IPS-20b (cell line): Measurements from ENCODE around the gene RCAN3.

Source experiments
- H3K27ac ChIP-seq: one replicate; pipeline ENCODE4 v1.5.1; 2013; ENCODE audit warnings: low read length
- H3K27me3 ChIP-seq: 2 replicates; pipeline ENCODE4 v1.6.1; 2013; ENCODE audit warnings: mild to moderate bottlenecking, low read length, inconsistent platforms; ENCODE audit not compliant: insufficient read depth
- H3K36me3 ChIP-seq: 2 replicates; pipeline ENCODE4 v1.6.1; 2013; ENCODE audit warnings: low read depth, mild to moderate bottlenecking, inconsistent platforms, low read length, moderate library complexity; ENCODE audit not compliant: insufficient read depth
- H3K4me1 ChIP-seq: 2 replicates; pipeline ENCODE4 v1.6.1; 2013; ENCODE audit warnings: mild to moderate bottlenecking, control low read depth, inconsistent platforms, low read length, moderate library complexity; ENCODE audit not compliant: insufficient read depth
- H3K4me3 ChIP-seq: 2 replicates; pipeline ENCODE4 v1.5.1; 2013; ENCODE audit warnings: mild to moderate bottlenecking, low read length, inconsistent platforms
- H3K9ac ChIP-seq: 2 replicates; pipeline ENCODE4 v1.6.1; 2013; ENCODE audit warnings: low read depth, mild to moderate bottlenecking, inconsistent platforms, low read length, moderate library complexity
- H3K9me3 ChIP-seq: 2 replicates; pipeline ENCODE4 v1.6.1; 2013; ENCODE audit warnings: mild to moderate bottlenecking, low read depth, low read length, inconsistent platforms; ENCODE audit not compliant: insufficient read depth

Gene RCAN3

GRCh38 chr1:24568475-24568874 lies 65.8 kb downstream of the RCAN3 start:
- Histone ChIP-seq H3K27me3 (no peaks in the 10 kb centered on the region), H3K36me3 (no peaks in the 10 kb centered on the region), H3K27ac (no peak overlapping the region), H3K9ac (no peak overlapping the region), H3K9me3 (no peaks in the 10 kb centered on the region), H3K4me1 (0 out of 2 replicates have a peak, but pooled peaks cover 3% of the 10 kb centered on the region), H3K4me3 (no peak overlapping the region)

- no peaks in the 10 kb centered on the region for H3K27me3 ChIP-seq
- H3K4me3 ChIP-seq, result no peak overlapping the region
- no peak overlapping the region for H3K9ac ChIP-seq
- H3K9me3 ChIP-seq, result no peaks in the 10 kb centered on the region
- no peaks in the 10 kb centered on the region for H3K36me3 ChIP-seq
- no peak overlapping the region for H3K27ac ChIP-seq
- H3K4me1 ChIP-seq, result 0 out of 2 replicates have a peak, but pooled peaks cover 3% of the 10 kb centered on the region
Observed at GRCh38 chr1:24570265-24571125, 67.9 kb downstream of the RCAN3 start.

- Histone ChIP-seq H3K4me3 (no peak overlapping the region), H3K9me3 (no peaks in the 10 kb centered on the region), H3K9ac (no peak overlapping the region), H3K36me3 (no peaks in the 10 kb centered on the region), H3K27ac (no peak overlapping the region), H3K27me3 (no peaks in the 10 kb centered on the region), H3K4me1 (no peaks in the 10 kb centered on the region)
Observed at GRCh38 chr1:24572301-24572700, 69.7 kb downstream of the RCAN3 start.

- Histone ChIP-seq H3K27me3 (no peaks in the 10 kb centered on the region), H3K4me3 (no peak overlapping the region), H3K27ac (no peak overlapping the region), H3K9me3 (no peaks in the 10 kb centered on the region), H3K9ac (no peak overlapping the region; the same call in 1 of the 2 replicates), H3K4me1 (no peaks in the 10 kb centered on the region), H3K36me3 (no peaks in the 10 kb centered on the region)
Observed at GRCh38 chr1:24575905-24576587, 73.4 kb downstream of the RCAN3 start.

GRCh38 chr1:24578846-24579245 lies 76.2 kb downstream of the RCAN3 start:
- no peak overlapping the region for H3K27ac ChIP-seq
- H3K36me3 ChIP-seq, result no peaks in the 10 kb centered on the region
- H3K4me1 ChIP-seq, result no peaks in the 10 kb centered on the region

GRCh38 chr1:24580756-24581155 lies 78.1 kb downstream of the RCAN3 start:
- Histone ChIP-seq H3K36me3 (no peaks in the 10 kb centered on the region), H3K4me1 (no peaks in the 10 kb centered on the region), H3K9me3 (no peaks in the 10 kb centered on the region), H3K27ac (no peak overlapping the region), H3K4me3 (no peak overlapping the region), H3K27me3 (no peaks in the 10 kb centered on the region), H3K9ac (no peak overlapping the region)

More at GRCh38 chr1:24578846-24579245, 76.2 kb downstream of the RCAN3 start:
- no peaks in the 10 kb centered on the region for H3K9me3 ChIP-seq
- no peak overlapping the region for H3K9ac ChIP-seq
- H3K27me3 ChIP-seq, result no peaks in the 10 kb centered on the region
- H3K4me3 ChIP-seq, result no peak overlapping the region

GRCh38 chr1:24584171-24584647 lies 81.6 kb downstream of the RCAN3 start:
- Histone ChIP-seq H3K27ac (no peak overlapping the region), H3K27me3 (no peaks in the 10 kb centered on the region; the same call in 1 of the 2 replicates), H3K9me3 (no peaks in the 10 kb centered on the region), H3K4me3 (no peak overlapping the region), H3K36me3 (no peaks in the 10 kb centered on the region), H3K9ac (no peak overlapping the region), H3K4me1 (0 out of 2 replicates have a peak, but pooled peaks cover 3% of the 10 kb centered on the region)

- no peak overlapping the region for H3K4me3 ChIP-seq
- no peaks in the 10 kb centered on the region for H3K36me3 ChIP-seq
- H3K9ac ChIP-seq, result no peak overlapping the region
- no peaks in the 10 kb centered on the region; the same call in 1 of the 2 replicates for H3K27me3 ChIP-seq
- no peak overlapping the region for H3K27ac ChIP-seq
- H3K4me1 ChIP-seq, result 0 out of 2 replicates have a peak, but pooled peaks cover 3% of the 10 kb centered on the region
- no peaks in the 10 kb centered on the region for H3K9me3 ChIP-seq
Observed at GRCh38 chr1:24586119-24586518, 83.5 kb downstream of the RCAN3 start.

GRCh38 chr1:24586970-24587820 lies 84.6 kb downstream of the RCAN3 start:
- H3K9me3 ChIP-seq, result no peaks in the 10 kb centered on the region
- H3K36me3 ChIP-seq, result no peaks in the 10 kb centered on the region
- H3K27ac ChIP-seq, result no peak overlapping the region
- H3K9ac ChIP-seq, result no peak overlapping the region
- H3K4me1 ChIP-seq, result 0 out of 2 replicates have a peak, but pooled peaks cover 3% of the 10 kb centered on the region
- H3K4me3 ChIP-seq, result no peak overlapping the region
- H3K27me3 ChIP-seq, result no peaks in the 10 kb centered on the region; the same call in 1 of the 2 replicates

GRCh38 chr1:24588573-24588972 lies 85.9 kb downstream of the RCAN3 start:
- Histone ChIP-seq H3K9ac (no peak overlapping the region), H3K27me3 (no peaks in the 10 kb centered on the region; the same call in 1 of the 2 replicates), H3K4me3 (no peak overlapping the region), H3K27ac (no peak overlapping the region), H3K9me3 (no peaks in the 10 kb centered on the region), H3K4me1 (0 out of 2 replicates have a peak, but pooled peaks cover 3% of the 10 kb centered on the region), H3K36me3 (no peaks in the 10 kb centered on the region)

GRCh38 chr1:24589200-24589599 lies 86.6 kb downstream of the RCAN3 start:
- Histone ChIP-seq H3K27me3 (no peaks in the 10 kb centered on the region; the same call in 1 of the 2 replicates), H3K36me3 (no peaks in the 10 kb centered on the region), H3K9ac (no peak overlapping the region), H3K4me1 (0 out of 2 replicates have a peak, but pooled peaks cover 3% of the 10 kb centered on the region), H3K4me3 (no peak overlapping the region), H3K9me3 (no peaks in the 10 kb centered on the region), H3K27ac (no peak overlapping the region)
